HFF-Myc (cell line): ENCODE measurements around the gene P2RY4.

Experiments used
- DNase-seq: peaks from one replicate; pipeline ENCODE4 v3.0.0-alpha.2; 2011; ENCODE audit warnings: low read depth; ENCODE audit errors: extremely low read depth
- H3K4me3 ChIP-seq: replicated peaks from 2 replicates; pipeline ENCODE4 v1.5.1; 2011; ENCODE audit warnings: low read depth, mild to moderate bottlenecking, control low read depth, low read length
- CTCF ChIP-seq: IDR thresholded peaks from 2 replicates; pipeline ENCODE4 v1.5.1; 2012; ENCODE audit warnings: mild to moderate bottlenecking, low read depth, low read length, control low read depth; ENCODE audit errors: missing control alignments

The P2RY4 gene

DNA sequence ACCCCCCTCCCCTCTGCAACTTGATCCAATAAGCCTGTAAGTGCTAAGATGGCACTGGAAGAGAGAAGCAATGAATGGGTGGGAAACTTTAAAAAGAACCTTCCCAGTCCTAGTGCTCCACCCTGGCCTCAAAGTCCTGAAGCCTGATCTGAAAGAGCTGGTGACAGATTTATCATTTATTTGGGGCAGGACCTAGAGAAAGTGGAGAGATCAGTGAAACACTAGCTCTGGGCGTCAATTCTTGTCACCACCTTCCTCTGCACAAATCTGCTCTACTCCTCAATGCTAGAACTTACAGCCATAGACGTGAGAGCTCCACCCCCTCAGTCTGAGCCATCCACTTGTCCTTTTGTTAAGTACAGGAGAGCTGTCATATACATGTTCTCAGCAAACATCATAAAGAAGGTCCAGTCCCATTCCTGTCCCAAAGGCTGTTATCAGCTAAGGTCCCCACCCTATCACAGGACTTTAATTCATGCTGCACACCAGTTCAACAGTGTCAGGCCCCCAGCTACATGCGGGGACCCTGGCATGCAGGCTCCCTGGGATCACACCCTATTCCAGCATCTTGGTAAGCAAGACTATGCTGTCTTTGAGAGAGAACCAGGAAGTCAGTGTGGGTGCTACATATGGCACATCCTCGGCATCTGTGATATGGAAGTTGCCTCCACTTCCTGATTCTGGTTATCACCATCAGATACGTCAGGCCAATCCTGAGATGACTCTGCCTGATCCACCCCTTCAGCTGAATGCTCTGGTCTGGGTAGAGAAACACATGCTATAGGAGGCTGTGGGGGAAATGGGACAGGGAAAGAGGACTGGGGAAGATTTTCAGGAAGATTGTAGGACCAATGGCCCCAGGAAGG lies 2.3 kb downstream of the P2RY4 start:
- DNase-seq = no peak
- TF ChIP-seq CTCF = no peak
- no peak overlapping the region for H3K4me3 ChIP-seq

GRCh38 chrX:70255452-70255851 lies 4.6 kb downstream of the P2RY4 start:
- TF ChIP-seq CTCF = no peak
- H3K4me3 ChIP-seq = no peak overlapping the region
- no peak for DNase-seq

GRCh38 chrX:70254909-70255308 lies 5.1 kb downstream of the P2RY4 start:
- no peak for TF ChIP-seq CTCF
- DNase-seq = no peak
- H3K4me3 ChIP-seq = no peak overlapping the region

GRCh38 chrX:70254063-70254400 lies 6.0 kb downstream of the P2RY4 start:
- DNase-seq = no peak
- H3K4me3 ChIP-seq = no peak overlapping the region
- no peak for TF ChIP-seq CTCF

- no peak for TF ChIP-seq CTCF
- no peak for DNase-seq
- no peak overlapping the region for H3K4me3 ChIP-seq
Measured at GRCh38 chrX:70253377-70254062, 6.5 kb downstream of the P2RY4 start.

- no peak overlapping the region for H3K4me3 ChIP-seq
- DNase-seq = no peak
- TF ChIP-seq CTCF = no peak
Measured at GRCh38 chrX:70252491-70252890, 7.5 kb downstream of the P2RY4 start.

- no peak for DNase-seq
- TF ChIP-seq CTCF = no peak
- H3K4me3 ChIP-seq = no peak overlapping the region
Measured at GRCh38 chrX:70247252-70247651, 12.8 kb downstream of the P2RY4 start.
